ENCODE data around the gene ZNF407.

Gene ZNF407

DNA sequence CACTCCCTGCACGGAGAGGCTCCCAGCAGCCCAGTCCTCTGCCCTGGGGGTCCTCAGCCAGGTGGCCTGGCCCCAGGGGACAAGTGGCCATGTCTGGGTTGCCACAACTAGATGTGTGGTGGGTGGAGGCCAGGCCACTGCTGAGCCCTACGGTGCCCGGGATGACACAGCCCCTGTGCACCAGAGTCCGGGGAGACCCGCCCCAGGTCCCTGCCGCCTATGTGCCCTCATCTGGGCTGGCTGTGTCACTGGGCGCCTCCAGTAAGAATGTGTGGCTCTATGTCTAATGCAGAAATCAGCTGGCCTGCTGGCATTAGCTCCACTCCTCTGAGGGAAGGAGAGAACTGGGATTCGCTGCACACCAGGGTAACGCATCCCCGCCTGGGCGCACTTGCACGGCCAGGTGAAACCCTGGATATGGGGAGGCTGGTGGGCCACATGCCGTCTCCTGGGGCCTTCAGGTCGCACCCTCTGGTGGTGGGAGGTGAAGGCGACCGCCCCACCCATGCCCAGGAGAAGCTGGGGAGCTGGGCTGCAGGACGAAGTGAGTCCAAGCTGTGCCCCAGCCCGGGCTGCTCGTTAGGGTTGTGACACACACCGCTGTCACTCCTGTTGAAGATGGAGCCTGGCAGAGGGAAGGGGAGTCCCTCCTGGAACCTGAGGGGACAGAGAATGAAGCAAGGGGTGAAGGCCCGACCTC is 475.2 kb downstream of the ZNF407 start:
- H3K4me2 ChIP-seq (ENCODE audit: low read depth, low read length, poor library complexity, severe bottlenecking) = no peak overlapping the region

DNA sequence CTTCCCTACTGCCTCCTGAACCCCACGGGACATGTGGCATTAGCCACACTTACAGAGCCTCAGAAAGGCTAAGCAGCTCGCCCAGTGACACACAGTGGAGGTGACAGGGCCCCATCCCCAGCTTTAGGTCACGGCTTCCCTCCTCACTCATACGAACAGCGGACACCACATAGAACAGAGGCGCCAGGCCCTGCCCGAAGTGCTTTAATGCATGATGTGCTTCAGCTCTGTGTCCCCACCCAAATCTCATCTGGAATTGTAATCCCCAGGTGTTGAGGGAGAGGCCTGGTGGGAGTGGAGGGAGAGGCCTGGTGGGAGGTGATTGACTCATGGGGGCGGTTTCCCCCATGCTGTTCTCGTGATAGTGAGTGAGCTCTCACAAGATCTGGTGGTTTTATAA is 476.0 kb downstream of the ZNF407 start:
- TF ChIP-seq, protein P1, sequence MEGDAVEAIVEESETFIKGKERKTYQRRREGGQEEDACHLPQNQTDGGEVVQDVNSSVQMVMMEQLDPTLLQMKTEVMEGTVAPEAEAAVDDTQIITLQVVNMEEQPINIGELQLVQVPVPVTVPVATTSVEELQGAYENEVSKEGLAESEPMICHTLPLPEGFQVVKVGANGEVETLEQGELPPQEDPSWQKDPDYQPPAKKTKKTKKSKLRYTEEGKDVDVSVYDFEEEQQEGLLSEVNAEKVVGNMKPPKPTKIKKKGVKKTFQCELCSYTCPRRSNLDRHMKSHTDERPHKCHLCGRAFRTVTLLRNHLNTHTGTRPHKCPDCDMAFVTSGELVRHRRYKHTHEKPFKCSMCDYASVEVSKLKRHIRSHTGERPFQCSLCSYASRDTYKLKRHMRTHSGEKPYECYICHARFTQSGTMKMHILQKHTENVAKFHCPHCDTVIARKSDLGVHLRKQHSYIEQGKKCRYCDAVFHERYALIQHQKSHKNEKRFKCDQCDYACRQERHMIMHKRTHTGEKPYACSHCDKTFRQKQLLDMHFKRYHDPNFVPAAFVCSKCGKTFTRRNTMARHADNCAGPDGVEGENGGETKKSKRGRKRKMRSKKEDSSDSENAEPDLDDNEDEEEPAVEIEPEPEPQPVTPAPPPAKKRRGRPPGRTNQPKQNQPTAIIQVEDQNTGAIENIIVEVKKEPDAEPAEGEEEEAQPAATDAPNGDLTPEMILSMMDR (IDR thresholded peaks at IDR 0.05; ENCODE audit: insufficient read depth, low read length, poor library complexity, severe bottlenecking) = no peak
- TF ChIP-seq EZH2phosphoT487 (conservative IDR thresholded peaks at IDR 0.05; ENCODE audit: low read length) = no peak

More for the DNA sequence above, 475.2 kb downstream of the ZNF407 start:
- Histone ChIP-seq H3K4me3 (ENCODE audit: insufficient read depth, low read length, poor library complexity, severe bottlenecking) (no peak overlapping the region), H3K9me2 (replicated peaks; ENCODE audit: insufficient read depth, low read length) (no peaks in the 10 kb centered on the region), H3K36me3 (ENCODE audit: low read length) (no peaks in the 10 kb centered on the region), H2AFZ (ENCODE audit: low read depth, low read length, severe bottlenecking) (no peak overlapping the region), H3K27ac (ENCODE audit: low read depth, low read length) (no peak overlapping the region), H4K20me1 (ENCODE audit: low read depth, low read length) (no peaks in the 10 kb centered on the region), H3K9me3 (ENCODE audit: insufficient read depth, low read length) (peaks cover 1% of the 10 kb centered on the region; the same call in 1 of the 2 replicates), H3F3A (ENCODE audit: insufficient read depth) (no peaks in the 10 kb centered on the region), H3K9ac (ENCODE audit: low read length) (no peak overlapping the region), H3K79me2 (ENCODE audit: insufficient read depth, low read length) (no peaks in the 10 kb centered on the region), H3K27me3 (ENCODE audit: low read length) (no peaks in the 10 kb centered on the region)
- no peak for TF ChIP-seq EZH2phosphoT487 (conservative IDR thresholded peaks at IDR 0.05; ENCODE audit: low read length)
- TF ChIP-seq, protein P1 (IDR thresholded peaks at IDR 0.05; ENCODE audit: insufficient read depth, low read length, poor library complexity, severe bottlenecking) = no peak

DNA sequence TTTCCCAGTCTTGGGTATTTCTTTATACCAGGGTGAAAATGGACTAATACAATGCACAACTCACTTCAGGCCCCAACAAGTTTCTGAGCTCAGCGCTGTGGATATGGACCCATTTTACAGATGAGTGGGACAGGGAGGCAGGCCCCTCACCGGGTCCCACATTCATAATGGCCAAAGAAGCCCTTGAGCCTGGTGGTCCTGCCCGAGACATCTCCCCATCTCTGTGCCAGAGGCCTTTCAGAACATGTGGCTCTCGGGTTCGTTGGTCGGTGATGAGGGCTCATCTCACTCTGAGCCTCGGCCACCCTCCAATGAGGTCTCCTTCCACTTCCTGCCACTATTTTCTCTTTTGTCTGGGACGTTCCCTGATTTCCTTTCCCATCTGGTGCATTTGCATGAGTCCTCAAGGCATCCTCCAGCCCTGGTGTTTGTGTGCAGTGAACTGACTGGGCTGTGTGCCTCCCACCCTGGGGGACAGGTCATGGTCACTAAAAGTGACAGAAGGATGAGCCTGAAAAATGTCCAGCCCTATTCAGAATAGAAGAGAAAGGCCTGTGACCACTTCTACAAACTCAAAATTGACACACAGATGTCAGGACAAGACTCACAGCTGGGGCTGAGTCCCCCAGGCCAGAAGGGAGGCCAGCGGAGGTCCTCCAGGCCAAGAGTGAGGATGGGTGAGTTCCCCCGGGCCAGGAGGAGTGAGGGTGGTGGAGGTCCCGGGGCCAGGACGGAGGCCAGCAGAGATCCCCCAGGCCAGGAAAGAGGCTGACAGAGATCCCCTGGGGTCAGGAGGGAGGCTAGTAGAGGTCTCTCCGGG is 476.7 kb downstream of the ZNF407 start:
- H3K27me3 ChIP-seq (ENCODE audit: low read length) = no peaks in the 10 kb centered on the region
- peaks cover 7% of the 10 kb centered on the region; the same call in 1 of the 2 replicates for H3K9me3 ChIP-seq (ENCODE audit: insufficient read depth, low read length)
- no peaks in the 10 kb centered on the region for H3K9me2 ChIP-seq (replicated peaks; ENCODE audit: insufficient read depth, low read length)
- no peak overlapping the region for H2AFZ ChIP-seq (ENCODE audit: low read depth, low read length, severe bottlenecking)
- H3K9ac ChIP-seq (ENCODE audit: low read length) = no peak overlapping the region
- no peaks in the 10 kb centered on the region for H4K20me1 ChIP-seq (ENCODE audit: low read depth, low read length)
- H3K4me3 ChIP-seq (ENCODE audit: insufficient read depth, low read length, poor library complexity, severe bottlenecking) = no peak overlapping the region
- H3K27ac ChIP-seq (ENCODE audit: low read depth, low read length) = no peak overlapping the region
- no peaks in the 10 kb centered on the region for H3K79me2 ChIP-seq (ENCODE audit: insufficient read depth, low read length)
- TF ChIP-seq, protein P1 (IDR thresholded peaks at IDR 0.05; ENCODE audit: insufficient read depth, low read length, poor library complexity, severe bottlenecking) = no peak
- TF ChIP-seq EZH2phosphoT487 (conservative IDR thresholded peaks at IDR 0.05; ENCODE audit: low read length) = no peak
- H3K36me3 ChIP-seq (ENCODE audit: low read length) = 0 out of 2 replicates have a peak, but pooled peaks cover 2% of the 10 kb centered on the region
- H3K4me2 ChIP-seq (ENCODE audit: low read depth, low read length, poor library complexity, severe bottlenecking) = no peak overlapping the region
- no peaks in the 10 kb centered on the region for H3F3A ChIP-seq (ENCODE audit: insufficient read depth)

More for the DNA sequence above, 476.0 kb downstream of the ZNF407 start:
- Histone ChIP-seq H3K36me3 (ENCODE audit: low read length) (0 out of 2 replicates have a peak, but pooled peaks cover 2% of the 10 kb centered on the region), H3K4me2 (ENCODE audit: low read depth, low read length, poor library complexity, severe bottlenecking) (no peak overlapping the region), H4K20me1 (ENCODE audit: low read depth, low read length) (no peaks in the 10 kb centered on the region), H2AFZ (ENCODE audit: low read depth, low read length, severe bottlenecking) (no peak overlapping the region), H3K79me2 (ENCODE audit: insufficient read depth, low read length) (no peaks in the 10 kb centered on the region), H3K9ac (ENCODE audit: low read length) (no peak overlapping the region), H3K27me3 (ENCODE audit: low read length) (no peaks in the 10 kb centered on the region), H3K27ac (ENCODE audit: low read depth, low read length) (no peak overlapping the region), H3F3A (ENCODE audit: insufficient read depth) (no peaks in the 10 kb centered on the region), H3K9me3 (ENCODE audit: insufficient read depth, low read length) (peaks cover 7% of the 10 kb centered on the region; the same call in 1 of the 2 replicates), H3K4me3 (ENCODE audit: insufficient read depth, low read length, poor library complexity, severe bottlenecking) (no peak overlapping the region), H3K9me2 (replicated peaks; ENCODE audit: insufficient read depth, low read length) (no peaks in the 10 kb centered on the region)
